HepG2 (cell line): ENCODE data around the gene PRRC1. TPM values are rescaled to one million over a fixed set of nuclear protein-coding genes. Genes with fewer than 3 reads are reported as not detected.

ENCODE experiments used
- ATF2 ChIP-seq: sonication (generic); formaldehyde crosslinking; IDR thresholded peaks from 2 replicates; pipeline ENCODE4 v1.4.0; 2020; ENCODE audit warnings: missing genetic modification reagents
- FLYWCH1 ChIP-seq: sonication (generic); formaldehyde crosslinking; IDR thresholded peaks from 2 replicates; pipeline ENCODE4 v1.8.1; 2023; ENCODE audit warnings: mild to moderate bottlenecking, missing genetic modification reagents
- GLMP ChIP-seq: sonication (generic); formaldehyde crosslinking; IDR thresholded peaks from 2 replicates; pipeline ENCODE4 v1.9.0; 2021; ENCODE audit warnings: missing genetic modification reagents, mild to moderate bottlenecking, borderline replicate concordance
- GTF3A ChIP-seq: sonication (generic); formaldehyde crosslinking; conservative IDR thresholded peaks from 2 replicates; pipeline ENCODE4 v1.4.0; 2020; ENCODE audit warnings: mild to moderate bottlenecking, missing genetic modification reagents
- HIC2 ChIP-seq: sonication (generic); formaldehyde crosslinking; IDR thresholded peaks from 2 replicates; pipeline ENCODE4 v1.9.0; 2022; ENCODE audit warnings: low read depth, missing genetic modification reagents
- HIVEP1 ChIP-seq: sonication (generic); formaldehyde crosslinking; IDR thresholded peaks from 2 replicates; pipeline ENCODE4 v1.4.0; 2020; ENCODE audit warnings: mild to moderate bottlenecking, missing genetic modification reagents
- HMG20B ChIP-seq: conservative IDR thresholded peaks from 2 replicates; pipeline ENCODE4 v1.6.1; 2016; ENCODE audit warnings: missing genetic modification reagents, missing compliant biosample characterization
- MAFF ChIP-seq: IDR thresholded peaks from 2 replicates; pipeline ENCODE4 v1.6.1; 2011; ENCODE audit warnings: low read depth, low read length, improper control_type of control experiment
- MLLT10 ChIP-seq: sonication (generic); formaldehyde crosslinking; IDR thresholded peaks from 2 replicates; pipeline ENCODE4 v1.4.0; 2020; ENCODE audit warnings: missing genetic modification reagents
- MYC ChIP-seq: sonication (generic); formaldehyde crosslinking; IDR thresholded peaks from 2 replicates; pipeline ENCODE4 v1.9.0; 2021; ENCODE audit warnings: missing genetic modification reagents, borderline replicate concordance
- NONO ChIP-seq, 2 experiments: fragments of 450-650 bp in 1 of 2; sonication (generic) in 1 of 2; formaldehyde crosslinking in 1 of 2; IDR thresholded peaks in 1 of 2; conservative IDR thresholded peaks in 1 of 2; 2 replicates each; pipeline versions ENCODE4 v1.6.1 to v1.8.0; 2017 to 2022; ENCODE audit warnings: mild to moderate bottlenecking in 1 of 2, missing genetic modification reagents in 1 of 2, moderate library complexity in 1 of 2
- RELA ChIP-seq: sonication (generic); formaldehyde crosslinking; IDR thresholded peaks from 2 replicates; pipeline ENCODE4 v1.4.0; 2020; ENCODE audit warnings: missing genetic modification reagents
- SMAD3 ChIP-seq: sonication (generic); formaldehyde crosslinking; IDR thresholded peaks from 2 replicates; pipeline ENCODE4 v1.4.0; 2020; ENCODE audit warnings: missing genetic modification reagents
- SPEN ChIP-seq: sonication (generic); formaldehyde crosslinking; IDR thresholded peaks from 2 replicates; pipeline ENCODE4 v1.5.1; 2020; ENCODE audit warnings: low read depth, mild to moderate bottlenecking, missing genetic modification reagents
- TGIF2 ChIP-seq: IDR thresholded peaks from 2 replicates; pipeline ENCODE4 v1.6.1; 2016; ENCODE audit warnings: control low read depth, missing compliant biosample characterization
- ZNF232 ChIP-seq: sonication (generic); formaldehyde crosslinking; IDR thresholded peaks from 2 replicates; pipeline ENCODE4 v1.4.0; 2020; ENCODE audit warnings: missing genetic modification reagents, borderline replicate concordance
- ZNF235 ChIP-seq: sonication (generic); formaldehyde crosslinking; IDR thresholded peaks from 2 replicates; pipeline ENCODE4 v1.8.1; 2023; ENCODE audit warnings: mild to moderate bottlenecking, missing genetic modification reagents, borderline replicate concordance
- ZNF431 ChIP-seq: sonication (generic); formaldehyde crosslinking; IDR thresholded peaks from 2 replicates; pipeline ENCODE4 v1.9.0; 2022; ENCODE audit warnings: missing genetic modification reagents, low read depth, mild to moderate bottlenecking, borderline replicate concordance
- ZNF879 ChIP-seq: sonication (generic); formaldehyde crosslinking; IDR thresholded peaks from 2 replicates; pipeline ENCODE4 v1.8.1; 2023; ENCODE audit warnings: missing genetic modification reagents
- ZSCAN20 ChIP-seq: sonication (generic); formaldehyde crosslinking; IDR thresholded peaks from 2 replicates; pipeline ENCODE4 v1.4.0; 2020; ENCODE audit warnings: missing genetic modification reagents, mild to moderate bottlenecking, borderline replicate concordance
- polyA plus RNA-seq, 8 experiments: library from polyadenylated mRNA; depleted of rRNA in 3 of 8; stranded (reverse) in 7 of 8; unstranded in 1 of 8; fragments of >200 nt; fragmentation: Illumina TruSeq in 4 of 8; extraction: Trizol in 4 of 8; gene quantifications; 2 replicates each; pipeline versions ENCODE4 v1.2.1 to v1.2.3, GENCODE V29; 2011 to 2016; ENCODE audit warnings: low read depth in 4 of 8, missing spikeins in 1 of 8, mixed read lengths in 1 of 8; ENCODE audit not compliant: insufficient read depth in 1 of 8
- total RNA-seq, 5 experiments: library from RNA; depleted of rRNA; stranded (reverse); fragments of >200 nt; fragmentation: Illumina TruSeq; extraction: Trizol; gene quantifications; 2 replicates each; pipeline ENCODE4 v1.2.3, GENCODE V29; 2016; ENCODE audit warnings: low read depth in 1 of 5
- TF ChIP-seq, protein P1 (sequence below): sonication (generic); formaldehyde crosslinking; IDR thresholded peaks from 2 replicates; pipeline ENCODE4 v1.4.0; 2020; ENCODE audit warnings: mild to moderate bottlenecking, missing genetic modification reagents

PRRC1 gene
- total and polyA plus RNA-seq, 2 of the 13 experiments (the other 11 are each of a cell fraction or from before 2014, with no cell fraction given): 48.5 to 51.9 TPM

DNA sequence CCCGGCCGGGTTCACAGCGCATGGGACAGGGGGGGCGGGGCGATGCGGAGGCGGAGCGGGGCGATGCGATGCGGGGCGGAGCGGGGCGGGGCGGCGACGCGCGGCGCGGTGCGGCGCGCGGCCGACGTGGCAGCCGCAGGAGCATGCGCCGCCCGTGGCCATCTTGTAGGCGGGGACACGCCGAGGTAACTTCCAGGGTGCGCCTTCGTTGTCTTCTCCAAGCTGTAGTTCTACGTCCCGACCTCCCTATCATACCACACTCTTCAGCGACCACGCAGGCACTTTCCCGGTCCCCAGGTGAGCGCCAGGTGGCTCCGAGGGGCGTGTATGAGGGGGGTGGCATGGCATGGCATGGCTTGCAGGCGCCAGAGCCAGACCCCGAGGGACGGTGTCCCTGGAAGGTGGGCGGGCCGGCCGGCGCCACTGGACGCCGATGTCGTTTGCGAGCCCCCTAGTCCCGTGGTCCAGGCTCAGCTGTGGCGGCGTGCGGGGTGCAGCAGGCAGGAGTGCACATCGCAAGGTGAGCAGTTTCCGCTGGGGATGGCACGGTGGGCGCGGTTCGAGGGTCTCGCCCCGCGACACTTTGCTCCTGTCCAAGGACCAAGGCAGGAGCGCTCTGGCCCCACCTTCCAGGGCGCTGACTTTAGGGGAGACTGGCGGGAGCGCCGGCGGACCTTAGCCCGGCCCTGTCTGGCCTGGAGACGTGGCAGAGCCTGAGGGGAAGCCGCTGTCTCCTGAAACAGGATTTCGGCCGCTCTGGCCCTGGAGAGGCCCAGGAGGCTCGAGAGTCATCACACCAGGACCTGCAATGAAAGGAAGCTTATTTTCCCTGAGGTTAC lies at the start of gene PRRC1 (continued):
- TF ChIP-seq HIC2 (CRISPR knock-in tag) (no peak; the same call in 1 of the 2 replicates), MLLT10 (CRISPR knock-in tag) (peak; percentile 88; the same call in 1 of the 2 replicates), GTF3A (CRISPR knock-in tag) (no peak), ATF2 (CRISPR knock-in tag) (peak; percentile 29), ZNF232 (peak; percentile 35; the same call in 1 of the 2 replicates), MYC (CRISPR knock-in tag) (peak; percentile 79), FLYWCH1 (CRISPR knock-in tag) (no peak), HMG20B (CRISPR knock-in tag) (no peak), ZNF235 (CRISPR knock-in tag) (peak; percentile 88; the same call in 1 of the 2 replicates), TGIF2 (CRISPR knock-in tag) (0 out of 2 replicates have a peak, but pooled peaks have one; percentile 57), SPEN (CRISPR knock-in tag) (peak; percentile 57; the same call in 1 of the 2 replicates), RELA (CRISPR knock-in tag) (no peak), ZNF431 (CRISPR knock-in tag) (no peak; the same call in 1 of the 2 replicates), NONO (IDR thresholded peaks at IDR 0.05) (no peak), NONO (CRISPR knock-in tag; conservative IDR thresholded peaks at IDR 0.05) (0 out of 2 replicates have a peak, but pooled peaks have one; percentile 33), GLMP (CRISPR knock-in tag) (no peak), HIVEP1 (peak; percentile 91; the same call in 1 of the 2 replicates), MAFF (no peak), ZSCAN20 (CRISPR knock-in tag) (peak; percentile 85; the same call in 1 of the 2 replicates), SMAD3 (peak; percentile 59; the same call in 1 of the 2 replicates), ZNF879 (CRISPR knock-in tag) (no peak)
- TF ChIP-seq, protein P1, sequence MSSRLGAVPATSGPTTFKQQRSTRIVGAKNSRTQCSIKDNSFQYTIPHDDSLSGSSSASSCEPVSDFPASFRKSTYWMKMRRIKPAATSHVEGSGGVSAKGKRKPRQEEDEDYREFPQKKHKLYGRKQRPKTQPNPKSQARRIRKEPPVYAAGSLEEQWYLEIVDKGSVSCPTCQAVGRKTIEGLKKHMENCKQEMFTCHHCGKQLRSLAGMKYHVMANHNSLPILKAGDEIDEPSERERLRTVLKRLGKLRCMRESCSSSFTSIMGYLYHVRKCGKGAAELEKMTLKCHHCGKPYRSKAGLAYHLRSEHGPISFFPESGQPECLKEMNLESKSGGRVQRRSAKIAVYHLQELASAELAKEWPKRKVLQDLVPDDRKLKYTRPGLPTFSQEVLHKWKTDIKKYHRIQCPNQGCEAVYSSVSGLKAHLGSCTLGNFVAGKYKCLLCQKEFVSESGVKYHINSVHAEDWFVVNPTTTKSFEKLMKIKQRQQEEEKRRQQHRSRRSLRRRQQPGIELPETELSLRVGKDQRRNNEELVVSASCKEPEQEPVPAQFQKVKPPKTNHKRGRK (CRISPR knock-in tag): no peak; the same call in 1 of the 2 replicates
